SK-N-SH treated with all-trans-retinoic acid at 6 μM for 48 hours (cell line): ENCODE data around the gene SHB.

Experiments used
- ATAC-seq: fragments of 200-7000 bp; cut with Tn5 transposase; 3 replicates; pipeline ENCODE4 v1.9.1; 2020; ENCODE audit warnings: mild to moderate bottlenecking, moderate library complexity
- BACH2 ChIP-seq: fragments of 250-450 bp; sonication (Bioruptor Pico); IDR thresholded peaks from 2 replicates; pipeline ENCODE4 v1.9.0; 2021; ENCODE audit warnings: mild to moderate bottlenecking, borderline replicate concordance
- ESRRG ChIP-seq: fragments of 250-450 bp; sonication (Bioruptor Pico); IDR thresholded peaks from 2 replicates; pipeline ENCODE4 v1.6.1; 2021; ENCODE audit warnings: mild to moderate bottlenecking
- GLIS3 ChIP-seq: fragments of 250-450 bp; sonication (Bioruptor Pico); IDR thresholded peaks from 2 replicates; pipeline ENCODE4 v1.5.0; 2020; ENCODE audit warnings: mild to moderate bottlenecking, moderate library complexity
- ISL1 ChIP-seq: fragments of 250-450 bp; sonication (Bioruptor Pico); IDR thresholded peaks from 2 replicates; pipeline ENCODE4 v2.1.2; 2022; ENCODE audit warnings: mild to moderate bottlenecking, moderate library complexity
- OSR1 ChIP-seq: fragments of 250-450 bp; sonication (Bioruptor Pico); IDR thresholded peaks from 2 replicates; pipeline ENCODE4 v1.8.0; 2022; ENCODE audit warnings: moderate library complexity, mild to moderate bottlenecking, inconsistent platforms
- POU6F1 ChIP-seq: fragments of 250-450 bp; sonication (Bioruptor Pico); IDR thresholded peaks from 2 replicates; pipeline ENCODE4 v1.8.0; 2021; ENCODE audit warnings: low read depth, mild to moderate bottlenecking, moderate library complexity, borderline replicate concordance
- PPARA ChIP-seq: fragments of 250-450 bp; sonication (Bioruptor Pico); IDR thresholded peaks from 2 replicates; pipeline ENCODE4 v1.5.0; 2020; ENCODE audit warnings: mild to moderate bottlenecking, borderline replicate concordance
- RARB ChIP-seq: fragments of 250-450 bp; sonication (Bioruptor Pico); IDR thresholded peaks from 2 replicates; pipeline ENCODE4 v1.8.0; 2021; ENCODE audit warnings: mild to moderate bottlenecking, moderate library complexity
- SNAI2 ChIP-seq: fragments of 250-450 bp; sonication (Bioruptor Pico); IDR thresholded peaks from 2 replicates; pipeline ENCODE4 v1.5.0; 2020; ENCODE audit warnings: mild to moderate bottlenecking, moderate library complexity
- TCF4 ChIP-seq: fragments of 250-450 bp; sonication (Bioruptor Pico); IDR thresholded peaks from 2 replicates; pipeline ENCODE4 v1.8.0; 2021; ENCODE audit warnings: mild to moderate bottlenecking, moderate library complexity, borderline replicate concordance
- ZC3H10 ChIP-seq: fragments of 250-450 bp; sonication (Bioruptor Pico); IDR thresholded peaks from 2 replicates; pipeline ENCODE4 v1.5.1; 2021; ENCODE audit warnings: mild to moderate bottlenecking, moderate library complexity
- ZFP3 ChIP-seq: fragments of 250-450 bp; sonication (Bioruptor Pico); IDR thresholded peaks from 2 replicates; pipeline ENCODE4 v1.5.0; 2020; ENCODE audit warnings: mild to moderate bottlenecking, moderate library complexity
- ZFP30 ChIP-seq: fragments of 450-650 bp; formaldehyde crosslinking; IDR thresholded peaks from 2 replicates; pipeline ENCODE4 v1.5.0; 2022; ENCODE audit warnings: mild to moderate bottlenecking, moderate library complexity
- ZNF565 ChIP-seq: fragments of 450-650 bp; formaldehyde crosslinking; conservative IDR thresholded peaks from 2 replicates; pipeline ENCODE4 v1.5.0; 2020; ENCODE audit warnings: low read depth, mild to moderate bottlenecking, moderate library complexity
- ZNF70 ChIP-seq: fragments of 450-650 bp; formaldehyde crosslinking; IDR thresholded peaks from 2 replicates; pipeline ENCODE4 v1.5.0; 2020; ENCODE audit warnings: mild to moderate bottlenecking, moderate library complexity
- ZNF8 ChIP-seq: fragments of 450-650 bp; formaldehyde crosslinking; IDR thresholded peaks from 2 replicates; pipeline ENCODE4 v1.5.0; 2020; ENCODE audit warnings: mild to moderate bottlenecking, moderate library complexity
- TF ChIP-seq, protein P1 (sequence below): fragments of 250-450 bp; sonication (Bioruptor Pico); IDR thresholded peaks from 2 replicates; pipeline ENCODE4 v1.8.0; 2020; ENCODE audit warnings: mild to moderate bottlenecking, moderate library complexity, borderline replicate concordance
- TF ChIP-seq, protein P2 (sequence below): fragments of 250-450 bp; sonication (Bioruptor Pico); IDR thresholded peaks from 2 replicates; pipeline ENCODE4 v1.5.0; 2020; ENCODE audit warnings: mild to moderate bottlenecking, moderate library complexity
- TF ChIP-seq, protein P3 (sequence below): fragments of 250-450 bp; sonication (Bioruptor Pico); IDR thresholded peaks from 2 replicates; pipeline ENCODE4 v1.5.1; 2021; ENCODE audit warnings: mild to moderate bottlenecking, moderate library complexity
- TF ChIP-seq, protein P4 (sequence below): fragments of 250-450 bp; sonication (Bioruptor Pico); IDR thresholded peaks from 2 replicates; pipeline ENCODE4 v1.5.1; 2020; ENCODE audit warnings: low read depth, mild to moderate bottlenecking, moderate library complexity

The SHB gene

GRCh38 chr9:38062106-38062497, 6.9 kb downstream of the SHB start:
- ATAC-seq: no peak
- TF ChIP-seq ZC3H10 (CRISPR knock-in tag) (no peak), ZNF565 (CRISPR knock-in tag) (no peak), ESRRG (CRISPR knock-in tag) (no peak), RARB (CRISPR knock-in tag) (no peak), BACH2 (CRISPR knock-in tag) (no peak), ZFP30 (CRISPR knock-in tag) (no peak), PPARA (CRISPR knock-in tag) (no peak)
- TF ChIP-seq, protein P1, sequence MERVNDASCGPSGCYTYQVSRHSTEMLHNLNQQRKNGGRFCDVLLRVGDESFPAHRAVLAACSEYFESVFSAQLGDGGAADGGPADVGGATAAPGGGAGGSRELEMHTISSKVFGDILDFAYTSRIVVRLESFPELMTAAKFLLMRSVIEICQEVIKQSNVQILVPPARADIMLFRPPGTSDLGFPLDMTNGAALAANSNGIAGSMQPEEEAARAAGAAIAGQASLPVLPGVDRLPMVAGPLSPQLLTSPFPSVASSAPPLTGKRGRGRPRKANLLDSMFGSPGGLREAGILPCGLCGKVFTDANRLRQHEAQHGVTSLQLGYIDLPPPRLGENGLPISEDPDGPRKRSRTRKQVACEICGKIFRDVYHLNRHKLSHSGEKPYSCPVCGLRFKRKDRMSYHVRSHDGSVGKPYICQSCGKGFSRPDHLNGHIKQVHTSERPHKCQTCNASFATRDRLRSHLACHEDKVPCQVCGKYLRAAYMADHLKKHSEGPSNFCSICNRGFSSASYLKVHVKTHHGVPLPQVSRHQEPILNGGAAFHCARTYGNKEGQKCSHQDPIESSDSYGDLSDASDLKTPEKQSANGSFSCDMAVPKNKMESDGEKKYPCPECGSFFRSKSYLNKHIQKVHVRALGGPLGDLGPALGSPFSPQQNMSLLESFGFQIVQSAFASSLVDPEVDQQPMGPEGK (CRISPR knock-in tag): no peak

GRCh38 chr9:38061326-38061977, 7.6 kb downstream of the SHB start:
- ATAC-seq: no peak
- TF ChIP-seq, protein P2, sequence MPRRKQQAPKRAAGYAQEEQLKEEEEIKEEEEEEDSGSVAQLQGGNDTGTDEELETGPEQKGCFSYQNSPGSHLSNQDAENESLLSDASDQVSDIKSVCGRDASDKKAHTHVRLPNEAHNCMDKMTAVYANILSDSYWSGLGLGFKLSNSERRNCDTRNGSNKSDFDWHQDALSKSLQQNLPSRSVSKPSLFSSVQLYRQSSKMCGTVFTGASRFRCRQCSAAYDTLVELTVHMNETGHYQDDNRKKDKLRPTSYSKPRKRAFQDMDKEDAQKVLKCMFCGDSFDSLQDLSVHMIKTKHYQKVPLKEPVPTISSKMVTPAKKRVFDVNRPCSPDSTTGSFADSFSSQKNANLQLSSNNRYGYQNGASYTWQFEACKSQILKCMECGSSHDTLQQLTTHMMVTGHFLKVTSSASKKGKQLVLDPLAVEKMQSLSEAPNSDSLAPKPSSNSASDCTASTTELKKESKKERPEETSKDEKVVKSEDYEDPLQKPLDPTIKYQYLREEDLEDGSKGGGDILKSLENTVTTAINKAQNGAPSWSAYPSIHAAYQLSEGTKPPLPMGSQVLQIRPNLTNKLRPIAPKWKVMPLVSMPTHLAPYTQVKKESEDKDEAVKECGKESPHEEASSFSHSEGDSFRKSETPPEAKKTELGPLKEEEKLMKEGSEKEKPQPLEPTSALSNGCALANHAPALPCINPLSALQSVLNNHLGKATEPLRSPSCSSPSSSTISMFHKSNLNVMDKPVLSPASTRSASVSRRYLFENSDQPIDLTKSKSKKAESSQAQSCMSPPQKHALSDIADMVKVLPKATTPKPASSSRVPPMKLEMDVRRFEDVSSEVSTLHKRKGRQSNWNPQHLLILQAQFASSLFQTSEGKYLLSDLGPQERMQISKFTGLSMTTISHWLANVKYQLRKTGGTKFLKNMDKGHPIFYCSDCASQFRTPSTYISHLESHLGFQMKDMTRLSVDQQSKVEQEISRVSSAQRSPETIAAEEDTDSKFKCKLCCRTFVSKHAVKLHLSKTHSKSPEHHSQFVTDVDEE (CRISPR knock-in tag): no peak
- TF ChIP-seq PPARA (CRISPR knock-in tag) (no peak), ZNF565 (CRISPR knock-in tag) (no peak), GLIS3 (CRISPR knock-in tag) (no peak), ZFP3 (CRISPR knock-in tag) (no peak), SNAI2 (no peak), OSR1 (CRISPR knock-in tag) (no peak), ISL1 (CRISPR knock-in tag) (no peak), ZNF70 (CRISPR knock-in tag) (no peak), TCF4 (CRISPR knock-in tag) (no peak), ZNF8 (CRISPR knock-in tag) (no peak), POU6F1 (CRISPR knock-in tag) (no peak)
- TF ChIP-seq, protein P3, sequence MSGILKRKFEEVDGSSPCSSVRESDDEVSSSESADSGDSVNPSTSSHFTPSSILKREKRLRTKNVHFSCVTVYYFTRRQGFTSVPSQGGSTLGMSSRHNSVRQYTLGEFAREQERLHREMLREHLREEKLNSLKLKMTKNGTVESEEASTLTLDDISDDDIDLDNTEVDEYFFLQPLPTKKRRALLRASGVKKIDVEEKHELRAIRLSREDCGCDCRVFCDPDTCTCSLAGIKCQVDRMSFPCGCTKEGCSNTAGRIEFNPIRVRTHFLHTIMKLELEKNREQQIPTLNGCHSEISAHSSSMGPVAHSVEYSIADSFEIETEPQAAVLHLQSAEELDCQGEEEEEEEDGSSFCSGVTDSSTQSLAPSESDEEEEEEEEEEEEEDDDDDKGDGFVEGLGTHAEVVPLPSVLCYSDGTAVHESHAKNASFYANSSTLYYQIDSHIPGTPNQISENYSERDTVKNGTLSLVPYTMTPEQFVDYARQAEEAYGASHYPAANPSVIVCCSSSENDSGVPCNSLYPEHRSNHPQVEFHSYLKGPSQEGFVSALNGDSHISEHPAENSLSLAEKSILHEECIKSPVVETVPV (CRISPR knock-in tag): no peak
- TF ChIP-seq, protein P4, sequence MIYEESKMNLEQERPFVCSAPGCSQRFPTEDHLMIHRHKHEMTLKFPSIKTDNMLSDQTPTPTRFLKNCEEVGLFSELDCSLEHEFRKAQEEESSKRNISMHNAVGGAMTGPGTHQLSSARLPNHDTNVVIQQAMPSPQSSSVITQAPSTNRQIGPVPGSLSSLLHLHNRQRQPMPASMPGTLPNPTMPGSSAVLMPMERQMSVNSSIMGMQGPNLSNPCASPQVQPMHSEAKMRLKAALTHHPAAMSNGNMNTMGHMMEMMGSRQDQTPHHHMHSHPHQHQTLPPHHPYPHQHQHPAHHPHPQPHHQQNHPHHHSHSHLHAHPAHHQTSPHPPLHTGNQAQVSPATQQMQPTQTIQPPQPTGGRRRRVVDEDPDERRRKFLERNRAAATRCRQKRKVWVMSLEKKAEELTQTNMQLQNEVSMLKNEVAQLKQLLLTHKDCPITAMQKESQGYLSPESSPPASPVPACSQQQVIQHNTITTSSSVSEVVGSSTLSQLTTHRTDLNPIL (CRISPR knock-in tag): no peak
- TF ChIP-seq, protein P1 (CRISPR knock-in tag): no peak
- TF ChIP-seq, all 23 proteins: peak for 0
